Astrocyte (in vitro differentiated cells and primary cell): ENCODE results near the gene NEU1.

Source experiments
- EZH2 ChIP-seq: IDR thresholded peaks from 2 replicates; pipeline ENCODE4 v1.6.1; 2012; ENCODE audit warnings: mild to moderate bottlenecking, low read length, inconsistent platforms; ENCODE audit not compliant: insufficient read depth
- TF ChIP-seq, protein P1 (sequence below): IDR thresholded peaks from 2 replicates; pipeline ENCODE4 v1.5.1; 2011; ENCODE audit warnings: low read depth, mild to moderate bottlenecking, inconsistent platforms, low read length, moderate library complexity; ENCODE audit not compliant: insufficient read depth

DNA sequence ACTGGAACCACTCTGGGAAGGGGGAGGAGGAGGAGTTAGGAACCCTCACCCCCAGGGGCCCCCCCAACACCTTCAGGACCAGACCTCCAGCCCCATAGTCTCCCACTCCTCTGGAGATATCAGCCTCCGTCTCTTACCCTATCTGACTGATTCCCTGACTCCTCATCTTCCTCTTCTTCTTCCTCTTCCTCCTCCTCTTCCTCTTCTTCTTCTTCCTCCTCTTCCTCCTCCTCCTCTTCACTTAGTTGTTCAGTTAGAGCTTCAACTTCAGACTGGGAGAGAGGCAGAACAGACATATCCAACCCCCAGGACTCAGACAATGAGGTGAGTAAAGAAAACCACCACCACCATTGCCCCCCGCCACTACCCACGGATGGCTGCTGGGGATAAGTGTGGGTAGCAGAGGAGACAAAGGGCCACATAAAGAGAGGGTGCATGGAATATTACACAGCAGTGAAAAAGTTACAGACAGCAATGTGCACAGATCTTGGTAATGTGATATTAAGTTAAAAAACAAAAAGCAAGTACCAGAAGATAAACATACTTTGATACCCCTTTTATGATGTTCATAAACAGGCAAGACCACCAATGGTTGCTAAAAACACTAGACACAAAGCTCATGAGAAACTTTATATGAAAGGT, 26.8 kb upstream of the NEU1 start:
- TF ChIP-seq, protein P1, sequence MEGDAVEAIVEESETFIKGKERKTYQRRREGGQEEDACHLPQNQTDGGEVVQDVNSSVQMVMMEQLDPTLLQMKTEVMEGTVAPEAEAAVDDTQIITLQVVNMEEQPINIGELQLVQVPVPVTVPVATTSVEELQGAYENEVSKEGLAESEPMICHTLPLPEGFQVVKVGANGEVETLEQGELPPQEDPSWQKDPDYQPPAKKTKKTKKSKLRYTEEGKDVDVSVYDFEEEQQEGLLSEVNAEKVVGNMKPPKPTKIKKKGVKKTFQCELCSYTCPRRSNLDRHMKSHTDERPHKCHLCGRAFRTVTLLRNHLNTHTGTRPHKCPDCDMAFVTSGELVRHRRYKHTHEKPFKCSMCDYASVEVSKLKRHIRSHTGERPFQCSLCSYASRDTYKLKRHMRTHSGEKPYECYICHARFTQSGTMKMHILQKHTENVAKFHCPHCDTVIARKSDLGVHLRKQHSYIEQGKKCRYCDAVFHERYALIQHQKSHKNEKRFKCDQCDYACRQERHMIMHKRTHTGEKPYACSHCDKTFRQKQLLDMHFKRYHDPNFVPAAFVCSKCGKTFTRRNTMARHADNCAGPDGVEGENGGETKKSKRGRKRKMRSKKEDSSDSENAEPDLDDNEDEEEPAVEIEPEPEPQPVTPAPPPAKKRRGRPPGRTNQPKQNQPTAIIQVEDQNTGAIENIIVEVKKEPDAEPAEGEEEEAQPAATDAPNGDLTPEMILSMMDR = no peak
- no peak for TF ChIP-seq EZH2
